C4-2B (cell line): ENCODE measurements around the gene OR2T5.
"Not testable (repeated sequence)": the region's sequence is repeated elsewhere in the genome, so short reads cannot be mapped to it uniquely, and the experiment has no call there.

ENCODE experiments used
- ZFX ChIP-seq: fragments of 450-650 bp; IDR thresholded peaks from 2 replicates; pipeline ENCODE4 v1.6.1; 2017
- TF ChIP-seq, protein P1 (sequence below): fragments of 450-650 bp; conservative IDR thresholded peaks from 2 replicates; pipeline ENCODE4 v1.5.1; 2017; ENCODE audit warnings: mild to moderate bottlenecking

DNA sequence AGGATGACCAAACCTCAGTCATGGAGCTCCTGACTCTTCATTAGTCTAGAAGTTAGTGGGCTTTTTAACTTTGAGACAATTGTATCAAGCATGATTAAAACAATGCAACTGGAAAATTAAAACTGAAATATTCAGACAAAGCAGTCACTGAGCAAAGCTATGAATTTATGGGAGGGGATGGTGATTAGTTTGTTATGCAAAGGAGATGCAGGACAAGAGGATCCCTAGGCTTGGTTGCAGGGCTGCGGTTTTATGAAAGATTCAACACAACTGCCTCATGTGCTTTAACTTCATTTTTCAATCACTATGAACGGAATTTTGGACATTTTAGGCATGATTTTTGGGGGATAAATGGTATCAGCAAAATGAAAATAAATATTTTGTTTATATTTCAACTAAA is 16.3 kb upstream of the OR2T5 start:
- TF ChIP-seq, protein P1, sequence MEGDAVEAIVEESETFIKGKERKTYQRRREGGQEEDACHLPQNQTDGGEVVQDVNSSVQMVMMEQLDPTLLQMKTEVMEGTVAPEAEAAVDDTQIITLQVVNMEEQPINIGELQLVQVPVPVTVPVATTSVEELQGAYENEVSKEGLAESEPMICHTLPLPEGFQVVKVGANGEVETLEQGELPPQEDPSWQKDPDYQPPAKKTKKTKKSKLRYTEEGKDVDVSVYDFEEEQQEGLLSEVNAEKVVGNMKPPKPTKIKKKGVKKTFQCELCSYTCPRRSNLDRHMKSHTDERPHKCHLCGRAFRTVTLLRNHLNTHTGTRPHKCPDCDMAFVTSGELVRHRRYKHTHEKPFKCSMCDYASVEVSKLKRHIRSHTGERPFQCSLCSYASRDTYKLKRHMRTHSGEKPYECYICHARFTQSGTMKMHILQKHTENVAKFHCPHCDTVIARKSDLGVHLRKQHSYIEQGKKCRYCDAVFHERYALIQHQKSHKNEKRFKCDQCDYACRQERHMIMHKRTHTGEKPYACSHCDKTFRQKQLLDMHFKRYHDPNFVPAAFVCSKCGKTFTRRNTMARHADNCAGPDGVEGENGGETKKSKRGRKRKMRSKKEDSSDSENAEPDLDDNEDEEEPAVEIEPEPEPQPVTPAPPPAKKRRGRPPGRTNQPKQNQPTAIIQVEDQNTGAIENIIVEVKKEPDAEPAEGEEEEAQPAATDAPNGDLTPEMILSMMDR = not testable (repeated sequence)
- not testable (repeated sequence) for TF ChIP-seq ZFX
